Measurements from ENCODE around the gene WDR88. TPM values are rescaled to one million over a fixed set of nuclear protein-coding genes. Genes with fewer than 3 reads are reported as not detected.

Gene WDR88
- total and polyA plus RNA-seq, 4 donors = 0.08 TPM; not detected in 2

DNA sequence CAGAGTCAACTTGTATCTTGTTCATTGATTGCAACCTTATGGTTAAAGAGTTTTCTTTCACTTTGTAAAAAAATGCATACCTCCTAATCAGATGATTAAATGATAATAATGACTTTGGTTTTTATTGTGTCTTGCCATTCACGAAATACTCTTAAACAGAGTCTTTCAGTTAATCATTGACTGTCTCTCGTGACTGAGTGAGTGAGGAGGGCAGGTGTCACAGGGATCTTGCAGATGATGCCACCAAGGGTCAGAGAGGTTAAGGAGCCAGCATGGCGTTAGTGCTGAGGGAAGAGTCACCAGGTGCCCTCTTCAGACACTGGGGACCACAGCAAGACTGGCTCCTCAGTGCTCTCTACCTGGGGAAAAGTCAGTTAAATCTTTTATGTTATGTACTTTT lies 42.9 kb upstream of the WDR88 start:
- WGBS = 70% methylated on average over 3 of the region's 3 CpGs
- TF ChIP-seq HNF4A (conservative IDR thresholded peaks at IDR 0.05) (no peak), HNF4G (IDR thresholded peaks at IDR 0.05) (no peak), NR2F2 (IDR thresholded peaks at IDR 0.05) (no peak), RAD21 (IDR thresholded peaks at IDR 0.05) (no peak), GABPA (IDR thresholded peaks at IDR 0.05 in 1 of 2, conservative IDR thresholded peaks at IDR 0.05 in 1 of 2) (no peak), JUND (IDR thresholded peaks at IDR 0.05) (no peak), YY1 (IDR thresholded peaks at IDR 0.05) (no peak), RXRA (IDR thresholded peaks at IDR 0.05) (no peak), FOXA1 (IDR thresholded peaks at IDR 0.05) (no peak), SP1 (IDR thresholded peaks at IDR 0.05) (no peak)
- TF ChIP-seq, protein P1, sequence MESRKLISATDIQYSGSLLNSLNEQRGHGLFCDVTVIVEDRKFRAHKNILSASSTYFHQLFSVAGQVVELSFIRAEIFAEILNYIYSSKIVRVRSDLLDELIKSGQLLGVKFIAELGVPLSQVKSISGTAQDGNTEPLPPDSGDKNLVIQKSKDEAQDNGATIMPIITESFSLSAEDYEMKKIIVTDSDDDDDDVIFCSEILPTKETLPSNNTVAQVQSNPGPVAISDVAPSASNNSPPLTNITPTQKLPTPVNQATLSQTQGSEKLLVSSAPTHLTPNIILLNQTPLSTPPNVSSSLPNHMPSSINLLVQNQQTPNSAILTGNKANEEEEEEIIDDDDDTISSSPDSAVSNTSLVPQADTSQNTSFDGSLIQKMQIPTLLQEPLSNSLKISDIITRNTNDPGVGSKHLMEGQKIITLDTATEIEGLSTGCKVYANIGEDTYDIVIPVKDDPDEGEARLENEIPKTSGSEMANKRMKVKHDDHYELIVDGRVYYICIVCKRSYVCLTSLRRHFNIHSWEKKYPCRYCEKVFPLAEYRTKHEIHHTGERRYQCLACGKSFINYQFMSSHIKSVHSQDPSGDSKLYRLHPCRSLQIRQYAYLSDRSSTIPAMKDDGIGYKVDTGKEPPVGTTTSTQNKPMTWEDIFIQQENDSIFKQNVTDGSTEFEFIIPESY (IDR thresholded peaks at IDR 0.05) = no peak
- TF ChIP-seq, protein P2, sequence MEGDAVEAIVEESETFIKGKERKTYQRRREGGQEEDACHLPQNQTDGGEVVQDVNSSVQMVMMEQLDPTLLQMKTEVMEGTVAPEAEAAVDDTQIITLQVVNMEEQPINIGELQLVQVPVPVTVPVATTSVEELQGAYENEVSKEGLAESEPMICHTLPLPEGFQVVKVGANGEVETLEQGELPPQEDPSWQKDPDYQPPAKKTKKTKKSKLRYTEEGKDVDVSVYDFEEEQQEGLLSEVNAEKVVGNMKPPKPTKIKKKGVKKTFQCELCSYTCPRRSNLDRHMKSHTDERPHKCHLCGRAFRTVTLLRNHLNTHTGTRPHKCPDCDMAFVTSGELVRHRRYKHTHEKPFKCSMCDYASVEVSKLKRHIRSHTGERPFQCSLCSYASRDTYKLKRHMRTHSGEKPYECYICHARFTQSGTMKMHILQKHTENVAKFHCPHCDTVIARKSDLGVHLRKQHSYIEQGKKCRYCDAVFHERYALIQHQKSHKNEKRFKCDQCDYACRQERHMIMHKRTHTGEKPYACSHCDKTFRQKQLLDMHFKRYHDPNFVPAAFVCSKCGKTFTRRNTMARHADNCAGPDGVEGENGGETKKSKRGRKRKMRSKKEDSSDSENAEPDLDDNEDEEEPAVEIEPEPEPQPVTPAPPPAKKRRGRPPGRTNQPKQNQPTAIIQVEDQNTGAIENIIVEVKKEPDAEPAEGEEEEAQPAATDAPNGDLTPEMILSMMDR (IDR thresholded peaks at IDR 0.05; ENCODE audit: low read depth, low read length, missing input control) = no peak
- TF ChIP-seq, protein P3, sequence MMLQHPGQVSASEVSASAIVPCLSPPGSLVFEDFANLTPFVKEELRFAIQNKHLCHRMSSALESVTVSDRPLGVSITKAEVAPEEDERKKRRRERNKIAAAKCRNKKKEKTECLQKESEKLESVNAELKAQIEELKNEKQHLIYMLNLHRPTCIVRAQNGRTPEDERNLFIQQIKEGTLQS (IDR thresholded peaks at IDR 0.05) = no peak
- TF ChIP-seq, protein P4, sequence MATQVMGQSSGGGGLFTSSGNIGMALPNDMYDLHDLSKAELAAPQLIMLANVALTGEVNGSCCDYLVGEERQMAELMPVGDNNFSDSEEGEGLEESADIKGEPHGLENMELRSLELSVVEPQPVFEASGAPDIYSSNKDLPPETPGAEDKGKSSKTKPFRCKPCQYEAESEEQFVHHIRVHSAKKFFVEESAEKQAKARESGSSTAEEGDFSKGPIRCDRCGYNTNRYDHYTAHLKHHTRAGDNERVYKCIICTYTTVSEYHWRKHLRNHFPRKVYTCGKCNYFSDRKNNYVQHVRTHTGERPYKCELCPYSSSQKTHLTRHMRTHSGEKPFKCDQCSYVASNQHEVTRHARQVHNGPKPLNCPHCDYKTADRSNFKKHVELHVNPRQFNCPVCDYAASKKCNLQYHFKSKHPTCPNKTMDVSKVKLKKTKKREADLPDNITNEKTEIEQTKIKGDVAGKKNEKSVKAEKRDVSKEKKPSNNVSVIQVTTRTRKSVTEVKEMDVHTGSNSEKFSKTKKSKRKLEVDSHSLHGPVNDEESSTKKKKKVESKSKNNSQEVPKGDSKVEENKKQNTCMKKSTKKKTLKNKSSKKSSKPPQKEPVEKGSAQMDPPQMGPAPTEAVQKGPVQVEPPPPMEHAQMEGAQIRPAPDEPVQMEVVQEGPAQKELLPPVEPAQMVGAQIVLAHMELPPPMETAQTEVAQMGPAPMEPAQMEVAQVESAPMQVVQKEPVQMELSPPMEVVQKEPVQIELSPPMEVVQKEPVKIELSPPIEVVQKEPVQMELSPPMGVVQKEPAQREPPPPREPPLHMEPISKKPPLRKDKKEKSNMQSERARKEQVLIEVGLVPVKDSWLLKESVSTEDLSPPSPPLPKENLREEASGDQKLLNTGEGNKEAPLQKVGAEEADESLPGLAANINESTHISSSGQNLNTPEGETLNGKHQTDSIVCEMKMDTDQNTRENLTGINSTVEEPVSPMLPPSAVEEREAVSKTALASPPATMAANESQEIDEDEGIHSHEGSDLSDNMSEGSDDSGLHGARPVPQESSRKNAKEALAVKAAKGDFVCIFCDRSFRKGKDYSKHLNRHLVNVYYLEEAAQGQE (IDR thresholded peaks at IDR 0.05) = no peak
- TF ChIP-seq, protein P5, sequence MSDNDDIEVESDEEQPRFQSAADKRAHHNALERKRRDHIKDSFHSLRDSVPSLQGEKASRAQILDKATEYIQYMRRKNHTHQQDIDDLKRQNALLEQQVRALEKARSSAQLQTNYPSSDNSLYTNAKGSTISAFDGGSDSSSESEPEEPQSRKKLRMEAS (IDR thresholded peaks at IDR 0.05) = no peak

DNA sequence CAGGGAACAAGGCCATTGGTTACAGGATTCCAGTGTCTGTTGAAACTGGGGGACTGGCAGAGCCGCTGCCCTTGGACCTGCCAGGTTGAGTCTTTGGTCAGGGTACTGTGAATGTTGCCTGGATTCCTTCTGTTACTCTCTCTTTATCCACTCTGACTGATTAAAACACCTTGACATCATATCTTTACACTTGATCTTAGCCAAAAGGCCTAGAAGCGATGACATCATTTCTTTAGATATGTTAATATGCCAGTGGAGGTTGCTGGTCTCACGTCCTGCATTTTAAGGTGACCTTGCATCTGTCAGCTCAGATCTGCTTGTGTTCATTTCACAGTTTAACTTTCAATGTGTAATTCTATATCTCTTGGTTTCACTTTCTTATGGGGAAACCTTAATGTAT lies 41.7 kb upstream of the WDR88 start:
- no peak for DNase-seq (ENCODE audit: low spot score)
- Histone ChIP-seq H3K4me1 (ENCODE audit: control insufficient read depth in 4 of 4, insufficient read depth in 4 of 4, low read length in 3 of 4) (no peaks in the 10 kb centered on the region), H3K27ac (ENCODE audit: low read depth in 1 of 2, low read length in 2 of 2) (no peak overlapping the region), H3K27me3 (ENCODE audit: control insufficient read depth in 4 of 4, insufficient read depth in 4 of 4, low read length in 3 of 4) (no peaks in the 10 kb centered on the region), H3K9ac (ENCODE audit: low read depth in 1 of 2, low read length in 2 of 2) (no peak overlapping the region), H3K9me3 (ENCODE audit: control insufficient read depth in 4 of 4, low read length in 3 of 4) (no peaks in the 10 kb centered on the region), H3K4me3 (ENCODE audit: low read depth in 1 of 3, low read length in 3 of 3) (no peak overlapping the region), H3K36me3 (ENCODE audit: control insufficient read depth in 4 of 4, insufficient read depth in 3 of 4, low read depth in 1 of 4, low read length in 3 of 4) (peaks cover 8 to 51% (median 39%) of the 10 kb centered on the region in 4 donors)
- TF ChIP-seq, protein P5 (IDR thresholded peaks at IDR 0.05) = no peak
- peak in 1 of 2 donors; percentile 24 for TF ChIP-seq HNF4A (conservative IDR thresholded peaks at IDR 0.05)
- WGBS = 89% methylated on average over 3 of the region's 3 CpGs

More for the DNA sequence above, 42.9 kb upstream of the WDR88 start:
- no peak overlapping the region for H3K9ac ChIP-seq (ENCODE audit: low read depth in 1 of 2, low read length in 2 of 2)
- H3K4me3 ChIP-seq (ENCODE audit: low read depth in 1 of 3, low read length in 3 of 3) = no peak overlapping the region
- no peaks in the 10 kb centered on the region for H3K4me1 ChIP-seq (ENCODE audit: control insufficient read depth in 4 of 4, insufficient read depth in 4 of 4, low read length in 3 of 4)
- H3K9me3 ChIP-seq (ENCODE audit: control insufficient read depth in 4 of 4, low read length in 3 of 4) = no peaks in the 10 kb centered on the region
- no peak overlapping the region for H3K27ac ChIP-seq (ENCODE audit: low read depth in 1 of 2, low read length in 2 of 2)
- no peaks in the 10 kb centered on the region for H3K27me3 ChIP-seq (ENCODE audit: control insufficient read depth in 4 of 4, insufficient read depth in 4 of 4, low read length in 3 of 4)
- DNase-seq (ENCODE audit: low spot score) = no peak
- peaks cover 8 to 42% (median 33%) of the 10 kb centered on the region in 4 donors for H3K36me3 ChIP-seq (ENCODE audit: control insufficient read depth in 4 of 4, insufficient read depth in 3 of 4, low read depth in 1 of 4, low read length in 3 of 4)
